Measurements from ENCODE around the gene PHF20.

PHF20 gene

DNA sequence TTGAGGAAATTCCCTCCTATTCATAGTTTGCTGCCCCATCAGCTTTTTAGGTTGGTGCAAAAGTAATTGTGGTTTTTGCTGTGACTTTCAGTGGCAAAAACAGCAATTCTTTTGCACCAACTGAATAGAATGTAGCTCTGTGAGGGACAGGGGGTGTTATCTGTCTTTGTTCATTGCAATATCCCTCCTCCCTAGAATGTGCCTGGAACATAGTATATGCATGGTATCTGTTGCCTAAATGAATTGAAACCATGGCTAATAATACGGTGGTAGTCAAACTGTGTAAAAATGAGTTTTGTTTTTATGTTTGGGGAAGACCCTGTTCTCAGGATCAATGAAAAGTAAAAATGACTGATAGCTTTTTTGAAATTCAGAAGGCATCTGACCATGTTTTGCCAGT is 137.4 kb downstream of the PHF20 start:
- H3K4me3 ChIP-seq (ENCODE audit: low read depth, low read length), result no peak overlapping the region
- DNase-seq (ENCODE audit: low read depth), result no peak
- TF ChIP-seq CTCF (IDR thresholded peaks at IDR 0.05; ENCODE audit: low read depth, low read length, missing control alignments), result no peak

- no peak overlapping the region for H3K4me3 ChIP-seq (ENCODE audit: low read depth, low read length)
- no peak for TF ChIP-seq CTCF (IDR thresholded peaks at IDR 0.05; ENCODE audit: low read depth, low read length, missing control alignments)
Measured at GRCh38 chr20:35909796-35910195, 138.0 kb downstream of the PHF20 start.

DNA sequence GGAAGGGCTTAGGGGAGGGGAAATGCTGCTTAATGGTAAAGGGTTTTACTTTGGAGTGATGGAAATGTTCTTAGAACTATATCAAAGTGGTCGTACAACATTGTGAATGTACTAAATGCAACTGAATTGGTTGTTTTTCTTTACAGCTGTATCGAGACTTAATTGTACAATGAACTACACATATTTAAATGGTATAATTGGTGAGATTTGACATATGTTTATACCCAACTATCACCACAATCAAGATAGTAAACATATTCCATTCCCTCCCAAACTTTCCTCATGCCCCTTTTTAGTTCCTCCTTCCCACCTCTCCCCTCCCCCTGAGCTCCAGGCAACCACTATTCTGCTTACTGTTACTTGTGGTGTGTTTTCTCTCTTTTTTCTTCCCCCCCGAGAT is 138.4 kb downstream of the PHF20 start:
- DNase-seq (ENCODE audit: low read depth), result no peak
- no peak for TF ChIP-seq CTCF (IDR thresholded peaks at IDR 0.05; ENCODE audit: low read depth, low read length, missing control alignments)

More at GRCh38 chr20:35909796-35910195, 138.0 kb downstream of the PHF20 start:
- DNase-seq (ENCODE audit: low read depth), result no peak

DNA sequence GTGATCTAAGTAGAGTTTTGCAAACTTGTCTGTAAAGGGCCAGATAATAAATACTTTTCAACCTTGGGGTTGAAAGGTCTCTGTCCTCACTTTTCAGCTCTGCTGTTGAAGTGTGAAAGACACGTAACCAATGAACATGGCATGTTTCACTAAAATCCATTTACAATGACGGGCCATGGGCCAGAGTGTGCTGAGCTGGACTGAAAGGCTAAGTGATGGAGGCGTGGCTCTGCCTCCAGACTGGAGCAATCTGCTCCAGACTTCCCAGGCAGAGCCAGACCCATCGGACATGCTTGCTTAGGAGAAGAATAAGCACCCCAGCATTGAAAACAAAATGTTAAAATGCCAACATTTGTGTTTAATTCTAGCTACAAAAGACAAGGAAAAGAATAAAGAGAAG is 141.1 kb downstream of the PHF20 start:
- no peak overlapping the region for H3K4me3 ChIP-seq (ENCODE audit: low read depth, low read length)
- DNase-seq (ENCODE audit: low read depth), result no peak
- no peak for TF ChIP-seq CTCF (IDR thresholded peaks at IDR 0.05; ENCODE audit: low read depth, low read length, missing control alignments)

More for the DNA sequence above, 138.4 kb downstream of the PHF20 start:
- no peak overlapping the region for H3K4me3 ChIP-seq (ENCODE audit: low read depth, low read length)

GRCh38 chr20:35917077-35917476 is 145.3 kb downstream of the PHF20 start:
- TF ChIP-seq CTCF (IDR thresholded peaks at IDR 0.05; ENCODE audit: low read depth, low read length, missing control alignments), result no peak
- no peak for DNase-seq (ENCODE audit: low read depth)

DNA sequence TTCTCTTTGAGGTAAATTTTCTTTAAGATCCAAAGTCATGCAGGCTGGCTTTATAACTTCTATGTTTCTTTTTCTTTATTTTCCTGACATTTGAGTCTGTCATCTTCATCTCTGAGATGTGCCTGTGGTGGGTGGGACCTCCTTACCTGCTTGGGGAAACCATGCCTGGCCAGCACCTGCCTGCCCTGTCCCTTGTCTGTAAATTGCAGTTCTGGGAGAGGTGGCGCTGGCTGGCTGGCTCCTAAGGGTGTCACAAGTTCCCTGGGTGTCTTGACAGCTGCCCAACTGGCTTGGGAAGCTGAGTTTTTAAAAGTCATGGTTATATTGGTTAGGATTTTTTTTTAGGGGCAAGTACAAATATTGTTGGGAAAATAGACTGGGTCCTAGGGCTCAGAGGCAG is 146.2 kb downstream of the PHF20 start:
- H3K4me3 ChIP-seq (ENCODE audit: low read depth, low read length), result no peak overlapping the region
- no peak for DNase-seq (ENCODE audit: low read depth)
- no peak for TF ChIP-seq CTCF (IDR thresholded peaks at IDR 0.05; ENCODE audit: low read depth, low read length, missing control alignments)

More at GRCh38 chr20:35917077-35917476, 145.3 kb downstream of the PHF20 start:
- no peak overlapping the region for H3K4me3 ChIP-seq (ENCODE audit: low read depth, low read length)

DNA sequence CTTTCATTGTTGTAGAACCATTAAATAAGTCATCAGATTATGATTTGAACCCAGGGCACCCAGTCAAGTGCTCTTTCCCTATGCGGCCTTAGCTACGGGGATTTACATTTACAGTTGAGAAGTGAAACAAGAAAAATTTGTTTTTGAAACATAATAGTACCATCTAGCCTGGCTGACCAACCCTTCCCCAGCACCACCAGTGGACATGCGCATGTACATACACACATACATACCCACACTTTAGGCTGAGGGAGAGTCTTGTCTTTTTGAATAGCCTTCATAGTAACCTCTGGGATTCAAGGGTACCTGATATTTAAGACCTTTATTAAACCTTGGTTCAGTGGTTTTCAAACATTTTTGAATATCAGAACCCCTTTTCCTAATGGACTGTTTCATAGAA is 148.7 kb downstream of the PHF20 start:
- TF ChIP-seq CTCF (IDR thresholded peaks at IDR 0.05; ENCODE audit: low read depth, low read length, missing control alignments), result no peak
- no peak for DNase-seq (ENCODE audit: low read depth)
- H3K4me3 ChIP-seq (ENCODE audit: low read depth, low read length), result no peak overlapping the region

Data from GM12864 (cell line).